ENCODE results near the gene NKD1.

The NKD1 gene

GRCh38 chr16:50583211-50583610 is 35.0 kb downstream of the NKD1 start:
- DNase-seq: no peak

- DNase-seq: no peak
Measured at GRCh38 chr16:50584033-50584722, 36.0 kb downstream of the NKD1 start.

GRCh38 chr16:50585331-50585776 is 37.2 kb downstream of the NKD1 start:
- no peak for DNase-seq

GRCh38 chr16:50587543-50587942 is 39.3 kb downstream of the NKD1 start:
- no peak for DNase-seq

DNA sequence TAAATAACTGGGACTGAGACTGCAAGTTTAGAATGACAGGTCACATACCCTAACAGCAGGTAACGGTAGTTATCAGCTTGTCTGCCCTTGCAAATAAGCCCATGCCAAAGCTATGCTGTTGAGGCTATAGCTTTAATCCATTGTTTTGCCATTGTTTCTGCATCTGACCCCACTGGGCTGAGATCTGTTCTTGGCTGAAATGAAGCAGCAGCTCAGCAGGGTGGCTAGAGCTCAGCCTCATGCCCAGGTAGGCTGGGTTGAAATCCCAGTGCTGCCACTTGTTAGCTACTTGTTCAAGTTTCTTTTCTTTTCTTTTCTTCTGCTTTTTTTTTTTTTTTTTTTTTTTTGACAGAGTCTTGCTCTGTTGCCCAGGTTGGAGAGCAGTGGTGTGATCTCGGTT is 40.1 kb downstream of the NKD1 start:
- no peak for DNase-seq

DNA sequence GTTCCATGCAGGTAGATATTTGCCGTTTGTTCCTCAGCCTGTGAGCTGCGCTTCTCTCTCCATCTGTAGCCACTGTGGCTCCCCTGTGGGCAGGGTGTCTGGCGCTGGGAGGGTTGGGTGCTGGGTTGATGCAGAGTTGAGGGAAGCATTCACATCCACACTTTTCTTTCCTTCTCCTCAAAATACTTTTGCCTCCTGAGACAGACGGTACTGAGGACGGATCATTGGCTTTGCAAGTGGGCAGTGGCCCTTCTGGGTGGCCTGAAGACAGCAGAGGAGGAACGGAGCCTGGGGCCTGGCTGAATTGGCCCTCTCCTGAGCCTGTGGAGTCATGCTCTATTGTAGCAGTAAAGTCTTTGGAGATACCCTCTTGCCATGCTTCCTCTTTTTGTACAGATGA is 43.0 kb downstream of the NKD1 start:
- no peak for DNase-seq

- no peak for DNase-seq
Measured at GRCh38 chr16:50591800-50592771, 43.9 kb downstream of the NKD1 start.

- no peak for DNase-seq
Measured at GRCh38 chr16:50592996-50593395, 44.8 kb downstream of the NKD1 start.

DNA sequence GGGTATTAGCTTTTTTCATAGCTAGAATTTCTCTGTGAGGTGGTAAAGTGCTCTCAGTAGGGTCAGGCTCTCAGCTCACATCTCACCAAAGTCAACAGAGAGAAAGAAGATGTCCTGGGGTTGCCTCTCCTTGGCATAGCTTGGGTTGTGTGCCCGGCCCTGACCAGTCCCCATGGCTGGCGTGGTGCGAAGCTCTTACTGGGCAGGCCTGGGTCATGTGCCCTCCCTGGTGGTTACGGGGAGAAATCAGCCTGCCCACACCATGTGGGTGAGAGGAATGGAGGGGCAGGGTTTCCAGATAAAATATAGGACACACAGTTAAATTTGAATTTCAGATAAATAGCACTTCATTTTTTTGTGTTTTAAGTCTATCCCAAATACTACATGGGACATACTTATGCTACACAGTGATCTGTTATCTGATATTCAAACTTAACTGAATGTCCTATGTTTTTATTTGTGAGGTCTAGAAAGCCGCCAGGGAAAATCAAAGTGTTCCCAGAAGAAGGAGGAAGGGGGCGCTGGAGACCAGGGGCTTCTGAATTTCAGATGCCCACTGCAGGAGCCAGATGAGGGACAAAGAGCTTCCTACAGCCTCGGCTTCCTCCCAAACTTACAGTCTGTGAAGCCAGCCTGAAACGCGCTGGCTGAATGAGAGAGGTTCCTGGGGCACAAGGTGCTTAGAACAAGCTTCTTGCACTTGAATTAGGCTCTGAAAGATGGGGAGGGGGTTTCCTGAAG is 45.4 kb downstream of the NKD1 start:
- DNase-seq: no peak

- no peak for DNase-seq
Measured at GRCh38 chr16:50594308-50595260, 46.4 kb downstream of the NKD1 start.

DNA sequence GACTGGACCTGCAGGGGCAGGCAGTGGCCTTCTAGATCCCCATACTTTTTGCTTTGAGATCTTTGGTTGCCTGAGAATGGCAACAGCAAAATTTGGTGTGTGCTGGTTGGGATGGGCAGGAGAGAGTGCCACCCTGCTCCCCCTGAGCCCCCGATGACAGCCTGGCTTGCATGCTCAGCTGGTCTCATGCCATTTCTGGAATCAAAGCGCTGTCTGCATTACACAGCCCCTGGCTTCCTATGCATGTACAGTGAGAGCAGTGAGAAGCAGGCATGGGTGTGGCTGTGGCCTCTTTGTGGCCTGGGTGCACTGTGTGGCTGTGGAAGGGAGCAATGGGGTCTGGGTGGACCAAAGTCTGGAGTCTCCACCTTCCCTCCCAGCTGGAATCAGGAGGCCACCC is 47.7 kb downstream of the NKD1 start:
- DNase-seq: no peak

DNA sequence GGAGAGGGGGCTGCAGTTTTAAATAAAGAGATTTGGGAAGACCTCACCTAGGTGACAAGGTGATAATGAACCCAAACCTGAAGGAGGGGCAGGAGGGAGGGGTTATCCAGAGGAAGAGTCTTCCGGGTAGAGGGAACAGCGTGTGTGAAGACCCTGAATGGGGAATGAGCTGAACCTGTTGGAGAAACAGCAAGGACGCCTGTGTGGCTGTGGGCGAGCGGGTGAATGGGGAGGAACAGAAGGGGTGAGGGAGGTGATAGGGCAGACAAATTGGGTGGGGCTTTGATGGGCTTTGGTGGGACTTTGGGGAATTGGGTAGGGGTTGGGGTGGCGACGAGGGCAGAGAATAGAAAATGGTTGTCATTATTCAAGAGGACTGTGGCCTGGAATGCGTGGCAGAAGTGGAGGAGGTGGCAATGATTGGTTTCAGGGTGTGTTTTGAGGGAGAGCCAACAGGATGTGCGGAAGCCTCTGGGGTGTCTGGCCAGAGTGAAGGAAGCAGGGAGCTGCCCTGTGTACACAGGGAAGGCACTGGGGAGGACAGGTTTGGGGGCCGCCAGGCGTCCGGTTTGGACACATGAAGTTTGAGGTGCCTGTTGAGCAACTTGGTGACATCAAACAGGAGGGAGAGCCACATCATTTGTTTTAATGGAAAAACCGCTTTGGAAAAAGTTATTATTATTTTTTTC is 48.7 kb downstream of the NKD1 start:
- DNase-seq: no peak

DNA sequence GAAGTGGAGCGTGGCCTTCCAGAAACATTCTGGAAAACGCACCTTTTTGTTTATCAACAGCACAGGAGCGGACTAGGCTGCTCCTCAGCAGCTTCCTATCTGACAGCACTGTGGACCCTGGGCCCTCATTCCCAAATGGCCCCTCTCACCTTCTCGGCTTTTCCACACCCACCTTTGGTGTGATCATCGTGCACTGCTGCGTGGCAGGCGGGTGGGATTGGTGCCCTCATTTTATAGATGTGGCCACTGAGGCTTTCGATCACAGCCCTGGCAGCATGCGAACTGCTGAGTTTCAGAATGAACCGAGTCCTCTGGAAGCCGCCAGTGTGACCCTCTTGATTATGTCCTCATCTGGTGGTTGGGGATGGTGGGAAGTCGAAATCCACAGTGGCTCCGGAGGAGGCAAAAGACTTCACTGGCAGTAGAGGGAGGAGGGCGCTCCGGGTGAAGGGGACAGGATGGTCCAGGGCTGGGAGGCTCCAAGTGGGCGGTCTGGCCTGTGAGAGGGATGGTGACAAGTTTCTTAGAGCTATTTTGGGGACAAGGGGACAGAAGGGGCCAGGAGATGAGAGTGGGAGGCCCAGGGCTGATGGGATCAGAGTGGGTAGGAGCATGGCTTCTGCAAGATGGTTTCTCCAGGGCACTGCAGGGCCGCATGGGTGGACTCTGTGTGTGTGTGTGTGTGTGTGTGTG is 49.5 kb downstream of the NKD1 start:
- DNase-seq: no peak

DNA sequence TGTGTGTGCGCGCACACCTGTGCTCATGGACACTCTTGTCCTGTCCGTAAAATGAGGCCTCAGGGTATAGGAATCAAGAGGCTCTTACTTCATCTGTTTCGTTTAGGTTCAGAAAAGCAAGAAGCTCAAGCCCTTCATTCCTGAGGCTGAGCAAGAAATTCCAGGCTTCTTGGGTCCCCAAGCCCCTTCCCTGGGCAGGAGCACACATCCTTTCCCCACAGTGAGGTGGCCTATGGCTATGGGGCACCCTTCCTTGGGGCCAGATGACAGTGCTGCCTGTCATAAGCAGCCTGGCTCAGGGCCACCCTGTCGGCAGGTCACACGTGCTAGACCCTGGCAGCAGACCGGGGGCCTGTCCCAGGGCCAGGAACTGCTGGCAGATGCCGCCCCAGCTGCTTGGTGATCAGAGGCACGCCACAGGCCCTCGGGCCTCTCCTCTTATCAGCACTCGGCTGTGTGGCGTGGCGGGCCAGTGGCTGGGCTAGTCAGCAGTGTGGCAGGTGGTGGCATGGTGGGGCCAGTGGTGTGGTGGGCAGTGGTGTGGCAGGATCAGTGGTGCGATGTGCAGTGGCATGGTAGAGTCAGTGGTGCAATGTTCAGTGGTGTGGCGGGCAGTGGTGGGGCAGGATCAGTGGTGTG is 50.2 kb downstream of the NKD1 start:
- DNase-seq: no peak

- no peak for DNase-seq
Measured at GRCh38 chr16:50598936-50599361, 50.8 kb downstream of the NKD1 start.

- no peak for DNase-seq
Measured at GRCh38 chr16:50599494-50599893, 51.3 kb downstream of the NKD1 start.

DNA sequence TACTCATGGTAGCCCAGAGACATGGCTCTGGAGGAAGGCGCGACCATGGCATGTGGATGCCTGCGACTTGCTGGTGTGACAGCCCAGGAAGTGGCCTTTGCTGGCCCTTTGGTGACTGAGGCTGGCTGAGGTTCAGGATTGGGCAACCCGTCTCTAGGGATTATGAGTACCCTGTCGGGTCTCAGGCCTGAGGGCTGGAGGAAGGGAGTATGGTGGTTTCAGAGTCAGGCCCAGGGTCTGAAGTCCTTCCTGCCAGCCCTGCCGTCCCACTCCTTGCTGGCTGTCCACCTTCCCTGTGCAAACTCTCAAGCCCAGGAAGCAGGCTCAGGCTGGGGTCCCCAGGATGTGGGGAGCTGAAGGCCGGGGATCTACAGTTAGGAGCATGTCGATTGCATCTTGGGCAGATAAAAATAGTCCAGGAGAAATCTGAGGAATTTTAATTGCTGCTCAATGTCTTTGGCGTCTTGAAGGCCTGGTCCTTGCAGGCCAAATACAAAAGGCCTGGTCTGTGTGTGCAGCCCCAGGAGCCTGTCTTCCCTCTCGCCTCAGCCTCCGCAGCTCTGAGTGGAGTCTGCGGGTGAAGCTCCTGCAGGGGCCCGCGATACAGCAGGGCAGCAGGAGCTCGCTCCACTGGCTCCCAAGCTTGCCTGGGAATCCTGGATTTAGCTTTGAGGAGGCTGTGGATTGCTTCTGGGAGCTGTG is 52.5 kb downstream of the NKD1 start:
- no peak for DNase-seq

DNA sequence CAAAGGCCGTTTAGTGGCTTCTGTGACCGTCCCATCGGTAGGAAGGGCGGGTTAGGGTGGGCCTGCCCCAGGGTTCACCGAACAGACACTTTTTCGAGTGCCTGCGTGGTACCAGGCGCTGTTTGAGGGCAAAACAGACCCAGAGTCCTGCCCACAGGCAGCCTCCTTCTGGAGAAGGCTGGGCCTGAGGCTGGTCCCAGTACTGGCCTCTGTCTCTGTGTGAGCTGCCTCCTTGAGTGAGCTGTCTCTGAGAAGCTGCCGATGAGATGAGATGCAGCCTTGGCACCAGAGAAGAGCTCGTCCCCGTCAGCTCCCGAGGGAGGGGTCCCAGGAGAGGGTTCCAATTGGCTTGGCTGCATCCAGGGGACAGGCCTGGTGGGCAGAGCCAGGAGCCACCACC is 53.1 kb downstream of the NKD1 start:
- no peak for DNase-seq

DNA sequence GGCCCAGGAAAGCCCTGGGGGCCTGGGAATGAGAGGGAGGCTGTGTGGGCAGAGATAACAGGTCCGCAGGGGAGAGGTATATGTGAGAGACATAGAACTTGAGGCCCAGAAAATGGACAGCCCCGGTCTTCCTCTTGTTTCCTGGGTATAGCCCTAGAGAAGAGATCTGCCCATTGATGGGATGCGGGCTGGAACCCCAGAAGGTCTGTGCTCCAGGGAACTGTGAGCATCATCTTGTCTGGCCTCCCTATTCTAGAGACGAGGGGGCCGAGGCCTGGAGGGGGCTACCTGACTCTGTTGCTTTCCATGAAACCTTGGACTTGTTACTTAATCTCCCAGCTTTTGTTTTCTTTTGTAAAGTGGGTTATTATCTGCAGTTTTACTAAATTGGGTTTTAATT is 53.9 kb downstream of the NKD1 start:
- no peak for DNase-seq

All from CD4-positive, alpha-beta T cell treated with Interleukin-15 for 1 hour (primary cell).